ENCODE measurements around the gene PHLDB1. TPM values are rescaled to one million over a fixed set of nuclear protein-coding genes. Genes with fewer than 3 reads are reported as not detected.

The PHLDB1 gene
- total and polyA plus RNA-seq, 2 of the 8 experiments (the other 6 are each of a cell fraction or from before 2014, with no cell fraction given), result 53.9 to 74.8 TPM

- no peak for TF ChIP-seq ZNF274 (IDR thresholded peaks at IDR 0.05; ENCODE audit: borderline replicate concordance, extremely low read depth, low read length)
- no peak for TF ChIP-seq CHD7 (IDR thresholded peaks at IDR 0.05; ENCODE audit: insufficient replicate concordance, low read length)
- TF ChIP-seq SP2 (IDR thresholded peaks at IDR 0.05; ENCODE audit: low read length), result no peak
- no peak for TF ChIP-seq RXRA (IDR thresholded peaks at IDR 0.05; ENCODE audit: insufficient read depth, low read depth, low read length)
- no peak for TF ChIP-seq SP1 (IDR thresholded peaks at IDR 0.05; ENCODE audit: low read depth, low read length)
These were observed 56.0 kb downstream of the PHLDB1 start (continued) for GRCh38 chr11:118663381-118663780.

Data from H1 (cell line).